ENCODE results near the gene SIK1.
"Not testable (repeated sequence)": the region's sequence is repeated elsewhere in the genome, so short reads cannot be mapped to it uniquely, and the experiment has no call there.

DNA sequence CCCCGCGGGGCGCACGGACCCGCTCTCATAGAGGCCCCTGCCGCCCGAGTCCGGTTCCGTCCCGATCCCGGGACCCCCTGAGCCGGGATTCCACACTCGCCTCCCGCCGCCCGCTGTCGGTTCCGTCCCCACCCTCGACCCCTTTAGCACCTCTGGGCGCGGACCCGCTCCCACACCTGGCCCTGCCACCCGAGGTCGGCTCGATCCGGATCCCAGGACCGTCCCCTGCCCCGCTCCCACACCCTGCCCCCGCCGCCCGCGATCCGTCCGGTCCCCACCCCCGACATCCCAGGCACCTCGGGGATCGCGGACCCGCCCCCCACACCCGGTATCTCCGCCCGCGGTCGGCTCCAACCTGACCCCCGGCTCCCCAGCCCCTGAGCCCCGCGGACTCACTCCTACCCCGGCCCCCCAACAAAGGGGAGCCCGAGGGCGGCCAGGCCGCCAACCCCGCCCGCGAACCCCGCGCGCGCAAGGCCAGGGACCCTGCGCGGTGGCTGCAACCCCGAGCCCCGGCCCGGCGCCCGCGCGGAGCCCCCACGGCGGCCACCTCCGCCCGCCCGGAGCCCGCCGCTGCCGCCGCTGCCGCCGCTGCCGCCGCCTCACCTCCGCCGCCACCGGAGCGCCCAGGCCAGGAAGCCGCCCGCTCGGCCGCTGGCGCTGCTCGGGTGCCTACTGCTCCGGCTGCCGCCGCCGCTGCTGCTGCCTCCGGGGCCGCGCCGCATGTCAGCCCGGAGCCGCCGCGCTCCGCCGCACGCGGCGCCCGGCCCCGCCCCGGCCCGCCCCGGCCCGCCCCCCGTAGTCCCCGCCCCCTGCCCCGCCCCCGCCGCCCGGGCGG, at the start of gene SIK1:
- not testable (repeated sequence) for TF ChIP-seq IRF2 (CRISPR knock-in tag; IDR thresholded peaks at IDR 0.05; ENCODE audit: borderline replicate concordance, low read depth); JUN (CRISPR knock-in tag; IDR thresholded peaks at IDR 0.05); NR1H2 (CRISPR knock-in tag; IDR thresholded peaks at IDR 0.05); RELA (CRISPR knock-in tag; IDR thresholded peaks at IDR 0.05; ENCODE audit: borderline replicate concordance); CTCF (IDR thresholded peaks at IDR 0.05); HMGXB4 (CRISPR knock-in tag; IDR thresholded peaks at IDR 0.05); CREB1 (CRISPR knock-in tag; IDR thresholded peaks at IDR 0.05); SP1 (CRISPR knock-in tag; conservative IDR thresholded peaks at IDR 0.05); FOXJ3 (CRISPR knock-in tag; IDR thresholded peaks at IDR 0.05; ENCODE audit: borderline replicate concordance)
- TF ChIP-seq, protein P1, sequence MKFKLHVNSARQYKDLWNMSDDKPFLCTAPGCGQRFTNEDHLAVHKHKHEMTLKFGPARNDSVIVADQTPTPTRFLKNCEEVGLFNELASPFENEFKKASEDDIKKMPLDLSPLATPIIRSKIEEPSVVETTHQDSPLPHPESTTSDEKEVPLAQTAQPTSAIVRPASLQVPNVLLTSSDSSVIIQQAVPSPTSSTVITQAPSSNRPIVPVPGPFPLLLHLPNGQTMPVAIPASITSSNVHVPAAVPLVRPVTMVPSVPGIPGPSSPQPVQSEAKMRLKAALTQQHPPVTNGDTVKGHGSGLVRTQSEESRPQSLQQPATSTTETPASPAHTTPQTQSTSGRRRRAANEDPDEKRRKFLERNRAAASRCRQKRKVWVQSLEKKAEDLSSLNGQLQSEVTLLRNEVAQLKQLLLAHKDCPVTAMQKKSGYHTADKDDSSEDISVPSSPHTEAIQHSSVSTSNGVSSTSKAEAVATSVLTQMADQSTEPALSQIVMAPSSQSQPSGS (CRISPR knock-in tag; IDR thresholded peaks at IDR 0.05; ENCODE audit: borderline replicate concordance, low read depth): not testable (repeated sequence)

Measured in WTC11 (cell line).